Stimulated activated CD4-positive, alpha-beta T cell treated with anti-CD3 and anti-CD28 coated beads, Interleukin-2, amount 100 ng/mL, for 24 hours (primary cell): ENCODE measurements around the gene MAN2B1.

Source experiments
- DNase-seq, 2 donors: peaks; one replicate each; pipeline ENCODE4 v3.0.0-alpha.2; 2020

Gene MAN2B1

GRCh38 chr19:12610540-12611360 lies 55.8 kb downstream of the MAN2B1 start, which contains the start of the genes ZNF490 and ZNF791:
TSS of gene ZNF490 (minus strand) at chr19:12610813. CDS start at chr19:12610680, 133 bp downstream.
TSS of gene ZNF791 (plus strand) at chr19:12610920. CDS start at chr19:12611080, 160 bp downstream.
- peak; percentile 97 to 98 for DNase-seq

DNA sequence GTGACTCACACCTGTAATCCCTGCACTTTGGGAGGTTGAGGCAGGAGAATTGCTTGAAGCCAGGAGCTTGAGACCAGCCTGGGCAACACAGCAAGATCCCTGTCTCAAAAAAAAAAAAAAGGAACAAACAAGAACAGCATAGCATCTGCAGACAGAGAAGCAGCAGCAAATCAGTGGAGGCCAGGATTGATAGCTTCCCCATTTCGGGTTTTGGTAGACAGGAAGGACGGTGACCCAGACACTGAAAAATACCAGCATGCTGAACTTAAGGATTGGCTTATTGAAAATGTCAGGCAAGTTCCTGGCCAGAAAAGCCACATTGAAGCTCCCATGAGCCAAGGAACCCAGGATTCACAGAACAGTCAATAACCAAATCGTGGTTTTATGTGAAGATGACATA lies 58.9 kb downstream of the MAN2B1 start:
- no peak for DNase-seq

DNA sequence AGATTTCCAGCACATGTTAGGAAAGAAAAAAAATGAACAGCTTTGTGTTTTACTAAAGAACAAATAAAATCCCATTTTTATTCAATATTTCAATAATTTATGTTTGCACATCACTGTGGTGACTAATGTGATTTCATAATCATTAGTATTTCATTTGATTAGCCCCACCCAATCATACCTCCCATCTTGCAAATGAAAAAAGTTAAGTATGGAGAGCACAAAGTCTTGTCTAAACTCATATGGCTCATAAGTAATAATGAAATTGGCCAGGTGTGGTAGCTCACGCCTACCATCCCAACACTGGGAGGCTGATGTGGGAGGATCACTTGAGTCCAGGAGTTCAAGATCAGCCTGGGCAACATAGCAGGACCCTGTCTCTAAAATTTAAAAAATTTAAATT lies 59.7 kb downstream of the MAN2B1 start:
- DNase-seq: no peak

DNA sequence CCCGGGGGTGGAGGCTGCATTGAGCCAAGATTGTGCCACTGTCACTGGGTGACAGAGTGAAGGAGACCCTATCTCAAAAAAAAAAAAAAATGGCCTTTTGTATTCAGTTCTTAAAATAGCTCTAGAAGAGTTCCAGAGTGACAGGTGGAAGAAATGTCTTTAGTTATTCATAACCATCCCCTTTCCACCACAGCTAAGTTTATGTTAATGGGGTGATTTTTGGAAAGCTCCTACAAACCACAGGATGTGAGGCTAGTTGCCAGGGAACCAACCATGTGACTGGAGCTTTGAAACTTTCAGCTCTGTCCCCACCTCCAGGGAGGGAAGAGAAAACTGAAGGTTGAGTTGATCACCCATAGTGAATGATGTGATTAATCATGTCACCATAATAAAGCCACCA lies 62.8 kb downstream of the MAN2B1 start:
- DNase-seq: peak; percentile 55 to 66

DNA sequence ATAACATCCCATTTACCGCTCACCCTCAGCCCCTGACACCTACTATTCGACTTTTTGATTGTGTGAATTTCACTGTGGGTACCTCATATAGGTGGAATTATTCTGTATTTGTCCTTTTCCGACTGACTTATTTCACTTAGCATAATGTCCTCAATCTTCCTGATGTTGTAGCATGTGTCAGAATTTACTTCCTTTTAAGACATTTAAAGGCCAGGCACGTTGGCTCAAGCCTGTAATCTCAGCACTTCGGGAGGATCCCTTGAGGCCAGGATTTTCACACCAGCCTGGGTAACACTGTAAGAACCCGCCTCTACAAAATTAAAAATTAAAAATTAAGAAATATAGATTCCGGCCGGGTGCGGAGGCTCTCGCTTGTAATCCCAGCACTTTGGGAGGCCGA lies 68.9 kb downstream of the MAN2B1 start:
- no peak for DNase-seq

GRCh38 chr19:12596927-12597548 lies 69.5 kb downstream of the MAN2B1 start:
- DNase-seq: no peak
